Bone marrow (tissue), 2 donors: ENCODE results near the gene USP48.
"Not testable (repeated sequence)": the region's sequence is repeated elsewhere in the genome, so short reads cannot be mapped to it uniquely, and the experiment has no call there.

Source experiments
- DNase-seq, 2 donors: peaks; one replicate each; lab custom pipeline; 2025; lab: John Stamatoyannopoulos, UW

Gene USP48

DNA sequence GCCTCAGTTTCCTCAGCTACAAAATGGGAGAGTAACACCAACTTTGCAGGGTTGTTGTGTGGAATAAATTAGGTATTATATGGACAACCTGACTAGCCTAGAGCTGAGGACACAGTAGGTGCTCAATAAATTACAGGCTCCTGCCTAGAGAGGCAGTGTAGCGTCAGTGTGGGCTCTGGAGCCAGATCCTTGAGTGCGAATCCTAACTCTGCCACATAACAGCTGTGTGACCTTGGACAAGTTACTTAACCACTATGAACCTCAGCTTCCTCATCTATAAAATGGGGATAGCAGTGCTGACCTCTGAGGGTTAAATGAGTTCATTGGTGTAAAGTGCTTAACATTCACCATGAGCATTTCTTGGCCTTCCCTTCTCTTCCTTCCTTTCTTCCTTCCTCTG is 146.9 kb downstream of the USP48 start:
- no peak for DNase-seq

DNA sequence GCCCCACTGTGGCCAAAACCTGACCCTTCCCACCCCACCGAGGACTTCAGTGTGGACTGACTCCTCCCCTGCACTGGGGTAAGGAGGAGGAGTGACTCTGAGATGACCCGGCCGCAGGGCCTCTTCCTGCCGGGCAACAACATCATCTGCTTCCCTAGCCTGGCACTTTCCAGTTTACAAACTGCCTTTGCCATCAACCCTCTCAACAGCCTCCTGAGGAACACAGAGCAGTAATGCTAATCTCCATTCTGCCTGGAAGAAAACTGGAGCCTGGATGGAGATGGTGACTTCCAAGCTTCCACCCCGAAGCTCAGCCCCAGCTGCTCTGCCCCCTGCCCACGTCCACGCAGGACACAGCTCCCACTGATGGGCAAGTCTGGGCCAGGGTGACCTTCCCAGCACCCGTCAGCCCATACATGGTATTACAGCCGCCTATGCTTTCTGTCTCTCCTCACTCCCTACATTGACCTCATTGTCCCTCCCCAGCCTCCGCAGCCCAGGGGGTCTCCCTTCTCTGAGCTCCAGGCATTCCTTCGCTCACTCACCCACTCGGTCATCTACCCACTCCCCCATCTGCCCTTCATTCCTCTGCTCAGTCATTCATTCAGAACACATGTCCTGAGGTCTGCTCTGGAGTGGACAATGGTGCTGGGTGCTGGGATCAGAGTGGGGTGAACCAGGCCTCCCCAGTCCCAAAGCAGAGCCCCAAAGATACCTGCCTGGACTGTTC is 148.0 kb downstream of the USP48 start:
- no peak for DNase-seq

DNA sequence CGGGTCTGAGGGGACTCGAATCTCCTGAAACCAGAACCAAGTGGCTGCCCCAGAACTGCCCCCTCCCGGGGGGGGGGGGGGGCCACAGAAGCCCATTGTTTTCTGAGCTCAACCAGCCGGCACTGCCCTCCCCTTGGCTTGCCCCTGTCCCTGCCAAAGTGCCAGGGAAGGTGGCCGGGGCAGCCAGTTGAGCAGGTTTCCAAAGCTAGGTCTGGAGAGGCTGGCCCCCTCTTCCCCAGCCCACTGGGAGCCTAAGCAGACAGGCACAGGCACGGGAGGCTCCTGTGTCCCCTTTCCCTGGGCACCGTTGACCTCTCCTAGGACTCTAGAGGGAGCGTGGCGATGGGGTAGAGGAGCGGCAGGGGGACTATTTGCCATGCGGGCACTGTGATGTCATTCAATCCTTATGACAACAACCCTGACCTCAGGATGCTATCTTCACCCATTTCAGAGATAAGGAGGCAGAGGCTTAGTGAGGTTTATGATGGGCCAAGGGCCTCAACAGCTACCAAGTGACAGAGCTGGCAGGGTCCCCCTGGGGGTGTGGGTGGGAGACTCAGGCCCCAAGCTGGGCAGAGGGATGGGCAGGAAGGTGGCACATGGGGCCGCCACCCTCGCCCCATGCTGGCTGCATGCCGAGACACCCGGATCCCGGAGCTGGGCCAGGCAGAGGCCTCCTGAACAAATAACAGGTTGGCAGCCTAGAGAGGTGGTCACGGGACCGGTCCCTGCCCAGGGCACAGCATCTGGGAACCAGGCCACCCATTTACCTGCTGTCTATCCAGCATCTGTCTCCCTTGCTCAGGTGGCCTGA is 148.8 kb downstream of the USP48 start:
- no peak for DNase-seq

DNA sequence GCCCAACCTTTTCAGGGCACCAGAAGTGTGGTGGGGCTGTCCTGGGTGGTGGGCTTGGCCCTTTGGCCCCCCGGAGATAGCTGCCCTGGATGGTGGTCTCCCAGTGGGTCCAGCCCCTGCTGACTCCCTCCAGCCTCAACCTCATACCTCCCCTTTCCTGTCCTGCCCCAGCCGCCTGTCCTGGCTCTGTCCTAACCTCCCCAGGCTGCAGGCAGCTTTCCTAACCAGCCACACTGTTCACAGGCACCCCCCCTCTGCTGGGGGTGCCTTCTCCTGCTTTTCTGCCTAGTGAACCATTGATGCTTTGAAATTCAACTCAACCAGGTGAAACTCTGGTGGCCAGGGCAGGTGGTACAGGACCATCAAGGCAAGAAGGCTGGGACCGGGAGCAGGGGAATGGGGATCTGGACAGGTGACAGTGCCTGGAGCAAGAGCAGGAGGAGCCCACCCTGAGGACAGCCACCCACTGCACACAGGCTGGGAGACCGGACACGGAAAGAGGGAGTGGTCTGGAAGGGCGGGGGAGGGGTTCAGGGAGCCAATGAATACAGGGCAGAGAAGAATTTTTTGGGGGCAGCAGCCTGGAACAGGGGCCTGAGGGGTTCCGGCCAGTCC is 149.7 kb downstream of the USP48 start:
- DNase-seq = no peak

DNA sequence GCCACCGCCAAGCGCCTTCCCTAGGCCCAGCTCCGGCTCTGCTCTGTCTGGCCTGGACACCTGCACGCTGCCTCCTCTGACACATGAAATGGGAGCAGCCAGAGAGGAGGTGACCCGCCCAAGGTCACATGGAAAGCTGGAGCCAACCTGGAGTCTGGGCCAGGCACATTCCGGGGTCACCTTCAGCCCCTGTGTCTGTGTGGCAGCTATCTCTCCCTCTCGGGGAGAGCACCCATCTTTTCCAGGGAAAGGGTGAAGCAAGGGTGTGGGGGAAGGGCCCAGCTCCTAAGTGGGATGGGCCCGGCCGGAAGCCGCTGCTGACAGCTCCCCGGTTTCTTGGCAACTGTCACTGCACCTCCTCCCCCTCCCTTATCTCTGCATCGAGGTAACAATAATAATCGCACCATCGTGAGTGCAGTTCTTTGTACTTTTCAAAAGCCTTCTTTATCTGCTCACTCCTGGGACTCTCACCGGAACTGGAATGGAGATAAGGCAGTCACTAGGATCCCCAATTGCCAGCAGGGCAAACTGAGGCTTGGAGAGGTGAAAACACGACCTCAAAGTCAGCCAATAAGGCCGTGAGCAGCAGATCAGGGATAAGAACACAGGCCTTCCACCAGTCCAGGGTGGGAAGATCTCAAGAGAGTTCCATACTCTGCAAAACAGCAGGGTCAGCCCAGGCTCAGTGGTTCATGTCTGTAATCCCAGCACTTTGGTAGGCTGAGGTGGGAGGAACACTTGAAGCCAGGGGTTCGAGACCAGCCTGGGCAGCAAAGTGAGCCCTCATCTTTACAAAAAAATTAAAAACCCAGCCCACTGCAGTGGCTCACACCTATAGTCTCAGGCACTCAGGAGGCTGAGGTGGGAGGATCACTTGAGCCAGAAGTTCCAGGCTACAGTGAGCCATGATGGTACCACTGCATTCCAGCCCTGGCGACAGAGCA is 150.7 kb downstream of the USP48 start:
- no peak for DNase-seq

DNA sequence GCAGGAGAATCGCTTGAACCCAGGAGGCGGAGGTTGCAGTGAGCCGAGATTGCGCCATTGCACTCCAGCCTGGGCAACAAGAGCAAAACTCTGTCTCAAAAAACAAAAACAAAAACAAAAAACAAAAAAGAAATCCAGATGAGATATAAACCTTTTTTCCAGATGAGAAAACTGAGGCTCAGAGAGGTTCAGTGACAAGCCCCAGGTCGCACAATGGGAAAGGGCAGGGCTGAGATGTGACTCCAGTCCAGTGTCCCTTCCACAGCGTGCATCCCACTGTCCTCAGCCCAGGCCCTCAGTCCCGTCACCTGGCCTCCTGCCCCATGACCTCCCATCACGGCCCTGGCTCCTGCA is 151.4 kb downstream of the USP48 start:
- not testable (repeated sequence) for DNase-seq

DNA sequence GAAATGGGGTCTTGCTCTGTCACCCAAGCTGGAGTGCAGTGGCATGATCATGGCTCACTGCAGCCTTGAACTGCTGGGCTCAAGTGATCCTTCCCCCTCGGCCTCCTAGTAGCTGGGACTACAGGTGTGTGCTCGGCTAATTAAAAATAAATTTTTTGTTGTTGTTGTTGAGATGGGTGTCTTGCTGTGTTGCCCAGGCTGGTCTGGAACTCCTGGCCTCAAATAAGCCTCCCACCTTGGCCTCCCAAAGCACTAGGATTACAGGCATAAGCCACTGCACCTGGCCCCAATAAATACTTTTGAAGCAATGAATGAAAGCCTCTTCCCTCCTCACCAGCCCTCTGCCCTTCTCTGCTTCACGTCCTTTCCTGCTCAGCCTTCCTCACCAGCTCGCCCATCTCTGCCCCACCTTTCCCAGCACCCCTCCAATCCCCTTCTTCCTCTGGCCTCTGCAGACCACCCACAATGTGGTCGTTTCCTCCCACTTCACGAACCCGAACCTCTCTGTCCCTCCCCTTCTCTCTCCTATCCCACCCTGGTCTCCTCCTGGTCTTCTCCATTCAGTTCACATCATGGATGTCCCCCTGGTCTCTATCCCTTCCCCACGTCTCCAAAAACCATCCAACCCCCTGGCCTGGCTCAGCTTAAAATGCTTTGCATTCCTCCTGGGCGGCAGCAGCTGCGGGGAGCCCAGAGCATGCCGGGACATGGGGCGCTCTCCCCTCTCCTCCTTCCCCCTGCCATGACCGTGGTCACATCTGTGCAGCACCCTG is 152.2 kb downstream of the USP48 start:
- DNase-seq = no peak

DNA sequence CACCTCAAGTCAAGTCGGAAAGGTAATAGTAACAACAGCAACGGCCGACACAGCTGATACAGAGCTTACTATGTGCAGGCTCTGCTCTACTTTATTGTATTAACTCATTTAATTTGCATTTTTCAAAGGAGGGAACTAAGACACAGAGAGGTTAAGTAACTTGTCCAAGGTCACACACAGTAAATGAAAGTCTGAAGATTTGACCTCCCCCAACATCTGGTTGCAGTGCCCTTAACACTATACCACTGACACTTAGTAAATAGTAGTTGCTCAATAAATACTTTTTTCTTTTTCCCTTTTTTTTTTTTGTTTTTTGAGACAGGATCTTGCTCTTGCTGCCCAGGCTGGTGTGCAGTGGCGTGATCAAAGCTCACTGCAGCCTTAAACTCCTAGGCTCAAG is 153.0 kb downstream of the USP48 start:
- no peak for DNase-seq

DNA sequence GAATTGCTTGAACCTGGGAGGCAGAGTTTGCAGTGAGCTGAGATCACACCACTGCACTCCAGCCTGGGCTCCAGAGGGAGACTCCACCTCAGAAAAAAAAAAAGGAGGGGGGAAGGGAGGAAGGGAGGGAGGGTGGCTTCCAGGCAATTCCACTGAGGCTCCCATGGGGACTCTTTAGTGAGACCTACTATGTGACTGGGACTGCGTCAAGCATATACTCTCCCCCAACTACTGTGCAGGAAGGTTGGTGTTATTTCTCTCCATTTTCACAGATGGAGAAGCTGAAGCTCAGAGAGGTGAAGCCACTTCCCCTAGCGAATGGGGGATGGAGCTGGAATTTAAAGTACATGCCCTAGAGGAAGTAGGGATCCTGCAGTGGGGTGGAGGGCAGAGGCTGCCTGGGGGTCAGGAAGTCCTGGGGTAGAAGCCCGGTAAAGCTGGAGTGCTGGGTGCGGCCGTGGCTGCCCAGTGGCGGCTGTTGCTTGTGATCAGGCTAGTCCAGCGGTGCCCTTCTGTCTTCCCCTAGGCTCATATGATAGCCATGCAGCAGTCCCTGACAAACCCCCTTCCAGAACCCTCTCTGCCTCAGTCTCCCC is 154.1 kb downstream of the USP48 start:
- DNase-seq = no peak
